ENCODE measurements around the gene ADNP.
A peak's percentile ranks its signal among the peaks of the same experiment; 100 is the strongest.
"Not testable (repeated sequence)": the region's sequence is repeated elsewhere in the genome, so short reads cannot be mapped to it uniquely, and the experiment has no call there.

The ADNP gene

DNA sequence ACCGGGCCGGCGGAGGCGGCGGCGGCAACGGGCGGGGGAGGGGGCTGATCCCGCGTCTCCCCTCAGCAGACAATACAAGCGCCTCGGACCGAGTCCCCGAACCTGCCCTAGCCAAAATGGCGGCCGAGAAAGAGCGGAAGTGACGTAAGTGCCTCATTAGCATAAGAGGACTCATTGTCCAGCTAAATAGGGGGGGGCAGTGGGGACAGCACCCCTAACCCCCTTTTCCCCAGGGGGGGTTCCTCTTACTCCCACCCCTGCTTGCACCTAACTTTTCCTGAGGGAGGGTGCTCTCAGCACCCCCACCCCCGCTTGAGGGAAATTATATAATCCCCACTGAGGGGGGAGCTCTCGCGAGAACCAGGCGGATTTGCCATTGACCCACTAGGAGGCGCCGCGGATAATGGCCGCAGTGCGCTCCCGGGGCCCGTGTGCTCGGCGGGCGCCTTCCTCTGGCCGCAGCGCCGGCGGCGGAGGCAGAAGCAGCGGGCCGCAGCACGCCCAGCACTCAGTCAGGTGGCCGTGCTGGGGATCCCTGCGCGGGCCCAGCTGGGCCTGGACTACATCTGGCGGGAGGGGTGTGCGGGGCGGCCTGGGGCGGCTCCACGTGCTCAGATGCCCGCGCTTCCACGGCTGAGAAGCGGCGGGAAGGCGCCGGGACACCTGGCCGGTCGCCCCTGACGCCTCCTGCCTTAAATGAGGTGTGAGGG lies at the start of gene ADNP:
Gene ADNP, minus strand, starts transcription at position 132 of the 710 bp plus-strand sequence. CDS start 27,441 bp downstream, outside the sequence.
- Histone ChIP-seq H3K4me3 (ENCODE audit: low read depth in 1 of 2, low read length in 2 of 2) (peak within 1 kb of the TSS; percentile 82 to 86), H3K27ac (ENCODE audit: low read depth, low read length) (peak within 1 kb of the TSS; percentile 98), H3K36me3 (ENCODE audit: control insufficient read depth in 1 of 2, insufficient read depth in 2 of 2, low read length in 2 of 2) (peaks cover 17 to 39% of the 10 kb centered on the region in 2 donors), H3K9me3 (ENCODE audit: control insufficient read depth in 1 of 2, low read length in 2 of 2) (no peaks in the 10 kb centered on the region), H3K4me1 (ENCODE audit: control insufficient read depth in 1 of 2, insufficient read depth in 2 of 2, low read length in 2 of 2) (peaks cover 14 to 17% of the 10 kb centered on the region in 2 donors), H3K9ac (ENCODE audit: low read depth in 1 of 2, low read length in 2 of 2) (peak within 1 kb of the TSS; percentile 68 to 71), H3K27me3 (ENCODE audit: control insufficient read depth in 1 of 2, insufficient read depth in 2 of 2, low read length in 2 of 2) (no peaks in the 10 kb centered on the region)

GRCh38 chr20:50980071-50980681 lies 48.9 kb upstream of the ADNP start:
- no peaks in the 10 kb centered on the region for H3K9me3 ChIP-seq (ENCODE audit: control insufficient read depth in 1 of 2, low read length in 2 of 2)
- no peaks in the 10 kb centered on the region for H3K36me3 ChIP-seq (ENCODE audit: control insufficient read depth in 1 of 2, insufficient read depth in 2 of 2, low read length in 2 of 2)
- no peak overlapping the region for H3K27ac ChIP-seq (ENCODE audit: low read depth, low read length)
- H3K4me3 ChIP-seq (ENCODE audit: low read depth in 1 of 2, low read length in 2 of 2), result no peak overlapping the region
- no peak overlapping the region for H3K9ac ChIP-seq (ENCODE audit: low read depth in 1 of 2, low read length in 2 of 2)
- H3K27me3 ChIP-seq (ENCODE audit: control insufficient read depth in 1 of 2, insufficient read depth in 2 of 2, low read length in 2 of 2), result peaks cover 0 to 2% of the 10 kb centered on the region in 2 donors
- peaks cover 0 to 6% of the 10 kb centered on the region in 2 donors for H3K4me1 ChIP-seq (ENCODE audit: control insufficient read depth in 1 of 2, insufficient read depth in 2 of 2, low read length in 2 of 2)

DNA sequence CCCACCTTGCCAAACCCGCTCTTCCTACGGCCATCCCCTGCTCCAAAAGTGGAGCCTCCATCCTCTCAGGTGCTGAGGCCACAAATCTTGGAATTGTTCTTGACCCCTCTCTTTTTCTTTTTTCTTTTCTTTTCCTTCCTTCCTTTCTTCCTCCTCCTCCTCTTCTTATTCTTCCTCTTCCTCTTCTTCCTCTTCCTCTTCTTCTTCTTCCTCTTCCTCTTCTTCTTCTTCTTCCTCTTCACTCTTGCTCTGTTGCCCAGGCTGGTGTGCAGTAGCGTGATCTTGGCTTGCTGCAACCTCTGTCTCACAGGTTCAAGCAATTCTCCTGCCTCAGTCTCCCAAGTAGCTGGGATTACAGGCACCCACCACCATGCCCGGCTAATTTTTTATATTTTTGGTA lies 47.3 kb upstream of the ADNP start:
- H3K27me3 ChIP-seq (ENCODE audit: control insufficient read depth in 1 of 2, insufficient read depth in 2 of 2, low read length in 2 of 2); H3K9me3 ChIP-seq (ENCODE audit: control insufficient read depth in 1 of 2, low read length in 2 of 2); H3K9ac ChIP-seq (ENCODE audit: low read depth in 1 of 2, low read length in 2 of 2): not testable (repeated sequence)

DNA sequence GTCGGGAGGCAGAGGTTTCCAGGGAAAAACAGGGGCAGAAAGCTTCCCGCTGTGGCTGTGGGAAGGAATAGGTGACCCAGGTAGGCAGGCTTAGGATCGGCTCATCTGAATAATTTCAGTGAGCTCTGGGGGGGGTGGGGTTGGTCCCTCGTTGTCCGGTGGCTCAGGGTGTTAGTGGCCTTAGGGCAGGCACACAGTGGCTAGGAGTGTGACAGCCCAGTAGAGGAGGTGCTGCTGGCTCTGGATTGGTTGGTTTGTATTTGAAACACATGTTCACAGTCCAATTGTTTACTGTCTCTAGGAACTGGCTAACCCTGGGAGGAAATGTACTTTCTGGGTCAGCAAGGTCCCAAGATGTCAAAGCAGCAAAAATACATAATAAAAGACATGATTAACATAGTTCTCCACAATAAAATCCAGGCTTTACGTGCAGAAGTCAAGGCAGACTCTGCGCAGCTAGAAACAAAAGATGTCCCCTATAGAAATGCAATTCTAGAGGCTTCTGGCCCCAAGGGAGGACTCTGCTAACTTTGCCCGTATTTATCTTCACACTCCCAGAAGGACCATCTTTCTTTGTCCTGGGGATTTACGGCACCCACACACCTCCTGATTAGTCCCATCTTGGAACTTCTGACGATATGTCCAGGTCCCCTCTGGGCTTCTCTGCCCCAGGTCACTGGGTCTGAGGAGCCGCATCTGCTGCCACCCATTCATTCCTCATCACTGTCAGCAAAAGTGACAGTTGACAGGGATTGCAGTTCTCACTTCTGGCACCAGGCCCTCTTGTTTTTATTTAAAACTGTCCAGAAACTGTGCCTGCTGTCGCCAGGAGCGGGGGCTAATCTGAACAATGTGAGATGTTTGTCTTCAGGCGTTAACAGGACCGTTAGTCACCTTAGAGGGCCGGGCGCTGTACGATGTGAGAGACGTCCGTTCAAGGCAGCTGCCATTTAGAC lies 46.1 kb upstream of the ADNP start:
- no peaks in the 10 kb centered on the region for H3K9me3 ChIP-seq (ENCODE audit: control insufficient read depth in 1 of 2, low read length in 2 of 2)
- no peaks in the 10 kb centered on the region for H3K27me3 ChIP-seq (ENCODE audit: control insufficient read depth in 1 of 2, insufficient read depth in 2 of 2, low read length in 2 of 2)
- no peak overlapping the region for H3K27ac ChIP-seq (ENCODE audit: low read depth, low read length)
- H3K9ac ChIP-seq (ENCODE audit: low read depth in 1 of 2, low read length in 2 of 2), result no peak overlapping the region
- no peak overlapping the region for H3K4me3 ChIP-seq (ENCODE audit: low read depth in 1 of 2, low read length in 2 of 2)
- no peaks in the 10 kb centered on the region for H3K36me3 ChIP-seq (ENCODE audit: control insufficient read depth in 1 of 2, insufficient read depth in 2 of 2, low read length in 2 of 2)
- peaks cover 0 to 6% of the 10 kb centered on the region in 2 donors for H3K4me1 ChIP-seq (ENCODE audit: control insufficient read depth in 1 of 2, insufficient read depth in 2 of 2, low read length in 2 of 2)

More for the DNA sequence above, 47.3 kb upstream of the ADNP start:
- H3K36me3 ChIP-seq (ENCODE audit: control insufficient read depth in 1 of 2, insufficient read depth in 2 of 2, low read length in 2 of 2); H3K4me3 ChIP-seq (ENCODE audit: low read depth in 1 of 2, low read length in 2 of 2); H3K27ac ChIP-seq (ENCODE audit: low read depth, low read length); H3K4me1 ChIP-seq (ENCODE audit: control insufficient read depth in 1 of 2, insufficient read depth in 2 of 2, low read length in 2 of 2): not testable (repeated sequence)

- Histone ChIP-seq H3K9ac (ENCODE audit: low read depth in 1 of 2, low read length in 2 of 2) (no peak overlapping the region), H3K27ac (ENCODE audit: low read depth, low read length) (no peak overlapping the region), H3K27me3 (ENCODE audit: control insufficient read depth in 1 of 2, insufficient read depth in 2 of 2, low read length in 2 of 2) (no peaks in the 10 kb centered on the region), H3K9me3 (ENCODE audit: control insufficient read depth in 1 of 2, low read length in 2 of 2) (no peaks in the 10 kb centered on the region), H3K4me3 (ENCODE audit: low read depth in 1 of 2, low read length in 2 of 2) (no peak overlapping the region), H3K4me1 (ENCODE audit: control insufficient read depth in 1 of 2, insufficient read depth in 2 of 2, low read length in 2 of 2) (peaks cover 0 to 6% of the 10 kb centered on the region in 2 donors), H3K36me3 (ENCODE audit: control insufficient read depth in 1 of 2, insufficient read depth in 2 of 2, low read length in 2 of 2) (no peaks in the 10 kb centered on the region)
Measured at GRCh38 chr20:50975701-50976330, 44.6 kb upstream of the ADNP start.

DNA sequence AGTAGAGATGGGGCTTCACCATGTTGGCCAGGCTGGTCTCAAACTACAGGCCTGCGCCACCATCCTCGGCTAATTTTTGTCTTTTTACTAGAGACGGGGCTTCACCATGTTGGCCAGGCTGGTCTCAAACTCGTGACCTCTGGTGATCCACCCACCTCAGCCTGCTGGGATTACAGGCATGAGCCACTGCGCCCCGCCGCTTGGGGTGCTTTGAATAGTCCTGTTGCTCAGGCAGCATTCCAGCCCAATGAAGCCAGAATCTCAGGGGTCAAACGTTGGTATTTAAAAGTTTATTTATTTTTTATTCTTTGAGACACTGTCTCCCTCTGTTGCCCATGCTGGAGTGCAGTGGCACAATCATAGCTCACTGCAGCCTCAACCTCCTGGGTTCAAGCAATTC lies 38.7 kb upstream of the ADNP start:
- no peaks in the 10 kb centered on the region for H3K36me3 ChIP-seq (ENCODE audit: control insufficient read depth in 1 of 2, insufficient read depth in 2 of 2, low read length in 2 of 2)

GRCh38 chr20:50969435-50969834 lies 38.2 kb upstream of the ADNP start:
- H3K27ac ChIP-seq (ENCODE audit: low read depth, low read length), result no peak overlapping the region
- no peaks in the 10 kb centered on the region for H3K4me1 ChIP-seq (ENCODE audit: control insufficient read depth in 1 of 2, insufficient read depth in 2 of 2, low read length in 2 of 2)
- no peaks in the 10 kb centered on the region for H3K36me3 ChIP-seq (ENCODE audit: control insufficient read depth in 1 of 2, insufficient read depth in 2 of 2, low read length in 2 of 2)
- H3K9ac ChIP-seq (ENCODE audit: low read depth in 1 of 2, low read length in 2 of 2), result no peak overlapping the region
- no peaks in the 10 kb centered on the region for H3K27me3 ChIP-seq (ENCODE audit: control insufficient read depth in 1 of 2, insufficient read depth in 2 of 2, low read length in 2 of 2)
- H3K4me3 ChIP-seq (ENCODE audit: low read depth in 1 of 2, low read length in 2 of 2), result no peak overlapping the region
- no peaks in the 10 kb centered on the region for H3K9me3 ChIP-seq (ENCODE audit: control insufficient read depth in 1 of 2, low read length in 2 of 2)

More for the DNA sequence above, 38.7 kb upstream of the ADNP start:
- H3K4me3 ChIP-seq (ENCODE audit: low read depth in 1 of 2, low read length in 2 of 2), result no peak overlapping the region
- no peak overlapping the region for H3K27ac ChIP-seq (ENCODE audit: low read depth, low read length)
- no peaks in the 10 kb centered on the region for H3K4me1 ChIP-seq (ENCODE audit: control insufficient read depth in 1 of 2, insufficient read depth in 2 of 2, low read length in 2 of 2)
- no peaks in the 10 kb centered on the region for H3K27me3 ChIP-seq (ENCODE audit: control insufficient read depth in 1 of 2, insufficient read depth in 2 of 2, low read length in 2 of 2)
- H3K9ac ChIP-seq (ENCODE audit: low read depth in 1 of 2, low read length in 2 of 2), result no peak overlapping the region
- H3K9me3 ChIP-seq (ENCODE audit: control insufficient read depth in 1 of 2, low read length in 2 of 2), result no peaks in the 10 kb centered on the region

- no peaks in the 10 kb centered on the region for H3K9me3 ChIP-seq (ENCODE audit: control insufficient read depth in 1 of 2, low read length in 2 of 2)
- H3K27me3 ChIP-seq (ENCODE audit: control insufficient read depth in 1 of 2, insufficient read depth in 2 of 2, low read length in 2 of 2), result no peaks in the 10 kb centered on the region
- H3K9ac ChIP-seq (ENCODE audit: low read depth in 1 of 2, low read length in 2 of 2), result no peak overlapping the region
- H3K4me1 ChIP-seq (ENCODE audit: control insufficient read depth in 1 of 2, insufficient read depth in 2 of 2, low read length in 2 of 2), result peaks cover 0 to under 1% of the 10 kb centered on the region in 2 donors
- H3K36me3 ChIP-seq (ENCODE audit: control insufficient read depth in 1 of 2, insufficient read depth in 2 of 2, low read length in 2 of 2), result no peaks in the 10 kb centered on the region
- H3K4me3 ChIP-seq (ENCODE audit: low read depth in 1 of 2, low read length in 2 of 2), result no peak overlapping the region
- no peak overlapping the region for H3K27ac ChIP-seq (ENCODE audit: low read depth, low read length)
Measured at GRCh38 chr20:50968289-50968688, 37.1 kb upstream of the ADNP start.

DNA sequence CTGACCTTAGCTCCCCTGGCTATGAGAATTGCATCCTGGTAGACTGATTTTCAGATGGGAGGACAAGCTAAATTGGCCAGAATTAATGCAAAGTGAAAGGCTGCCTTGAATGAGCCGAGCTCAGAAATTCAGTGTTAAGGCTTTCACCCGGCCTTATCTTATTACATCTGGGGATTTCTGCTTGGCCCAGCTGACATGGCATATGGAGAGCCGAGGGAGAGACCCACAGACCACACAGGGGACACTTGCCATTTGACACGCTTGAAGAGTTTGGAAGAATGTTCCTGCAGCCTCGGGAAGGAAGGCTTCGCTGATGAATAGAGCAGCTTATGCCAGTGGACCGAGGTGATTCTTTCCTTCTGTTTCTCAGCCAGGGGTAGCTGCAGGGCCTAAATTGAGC lies 36.3 kb upstream of the ADNP start:
- Histone ChIP-seq H3K27me3 (ENCODE audit: control insufficient read depth in 1 of 2, insufficient read depth in 2 of 2, low read length in 2 of 2) (no peaks in the 10 kb centered on the region), H3K4me1 (ENCODE audit: control insufficient read depth in 1 of 2, insufficient read depth in 2 of 2, low read length in 2 of 2) (peaks cover 4 to 6% of the 10 kb centered on the region in 2 donors), H3K9me3 (ENCODE audit: control insufficient read depth in 1 of 2, low read length in 2 of 2) (no peaks in the 10 kb centered on the region), H3K27ac (ENCODE audit: low read depth, low read length) (no peak overlapping the region), H3K4me3 (ENCODE audit: low read depth in 1 of 2, low read length in 2 of 2) (no peak overlapping the region), H3K9ac (ENCODE audit: low read depth in 1 of 2, low read length in 2 of 2) (no peak overlapping the region), H3K36me3 (ENCODE audit: control insufficient read depth in 1 of 2, insufficient read depth in 2 of 2, low read length in 2 of 2) (no peaks in the 10 kb centered on the region)

All from duodenal mucosa (tissue), 2 donors.